Thymus (tissue), 11 donors: ENCODE measurements around the gene RBM10. TPM values are rescaled to one million over a fixed set of nuclear protein-coding genes. Genes with fewer than 3 reads are reported as not detected.

ENCODE experiments used
- DNase-seq, 9 donors: peaks; one replicate each; pipeline ENCODE4 v3.0.0-alpha.2; 2013; ENCODE audit warnings: low spot score in 9 of 9, low read depth in 6 of 9, missing footprints in 1 of 9
- H3K27ac ChIP-seq, 2 donors: one replicate each; pipeline ENCODE4 v1.5.1; 2013; ENCODE audit warnings: control low read depth in 1 of 2, low read depth in 1 of 2, low read length in 1 of 2, mild to moderate bottlenecking in 1 of 2, moderate library complexity in 1 of 2
- H3K27me3 ChIP-seq, 2 donors: one replicate each; pipeline ENCODE4 v1.5.1; 2013; ENCODE audit warnings: low read length in 1 of 2; ENCODE audit not compliant: control insufficient read depth in 2 of 2, insufficient read depth in 1 of 2
- H3K36me3 ChIP-seq, 2 donors: one replicate each; pipeline ENCODE4 v1.5.1; 2013; ENCODE audit warnings: low read length in 1 of 2, mild to moderate bottlenecking in 1 of 2, moderate library complexity in 1 of 2; ENCODE audit not compliant: control insufficient read depth in 2 of 2, insufficient read depth in 2 of 2
- H3K4me1 ChIP-seq, 2 donors: one replicate each; pipeline ENCODE4 v1.5.1; 2013; ENCODE audit warnings: low read length in 2 of 2; ENCODE audit not compliant: control insufficient read depth in 2 of 2, insufficient read depth in 2 of 2
- H3K4me3 ChIP-seq, 2 donors: one replicate each; pipeline ENCODE4 v1.5.1; 2013; ENCODE audit warnings: low read length in 2 of 2, control low read depth in 1 of 2, mild to moderate bottlenecking in 1 of 2
- H3K9me3 ChIP-seq, 2 donors: one replicate each; pipeline ENCODE4 v1.5.1; 2013; ENCODE audit warnings: low read length in 1 of 2, mild to moderate bottlenecking in 1 of 2; ENCODE audit not compliant: control insufficient read depth in 2 of 2, insufficient read depth in 1 of 2
- WGBS: extraction: QIAGEN DNeasy Blood & Tissue Kit; methylation state at CpG from one replicate; pipeline ENCODE4 v1.1.7; 2013; 5-methylcytosine and 5-hydroxymethylcytosine counted together
- polyA plus RNA-seq: library from polyadenylated mRNA; stranded (reverse); fragments of 200-250 nt; gene quantifications from one replicate; pipeline ENCODE4 v1.2.3, GENCODE V29; 2013
- total RNA-seq: library from RNA; stranded (reverse); fragments of 120-200 nt; gene quantifications from one replicate; pipeline ENCODE4 v1.2.4, GENCODE V29; 2013
- donor health status: healthy.

RBM10 gene
- total and polyA plus RNA-seq, 2 donors, result 31.2 to 31.9 TPM

- H3K27ac ChIP-seq, result no peak overlapping the region
- DNase-seq, result no peak
- peaks cover 5 to 13% of the 10 kb centered on the region in 2 donors for H3K36me3 ChIP-seq
- no peak overlapping the region for H3K4me3 ChIP-seq
- peaks cover 0 to 5% of the 10 kb centered on the region in 2 donors for H3K9me3 ChIP-seq
- WGBS, result 98% methylated on average over 5 of the region's 5 CpGs
- H3K27me3 ChIP-seq, result no peaks in the 10 kb centered on the region
- H3K4me1 ChIP-seq, result no peaks in the 10 kb centered on the region
These were observed 18.0 kb downstream of the RBM10 start for GRCh38 chrX:47162927-47163583.

GRCh38 chrX:47164420-47164819 lies 19.4 kb downstream of the RBM10 start:
- Histone ChIP-seq H3K27ac (no peak overlapping the region), H3K4me3 (no peak overlapping the region), H3K36me3 (peaks cover 11 to 13% of the 10 kb centered on the region in 2 donors), H3K4me1 (no peaks in the 10 kb centered on the region), H3K9me3 (no peaks in the 10 kb centered on the region), H3K27me3 (no peaks in the 10 kb centered on the region)
- WGBS, result 97% methylated on average over 3 of the region's 3 CpGs
- DNase-seq, result no peak

GRCh38 chrX:47166126-47166525 lies 21.1 kb downstream of the RBM10 start:
- WGBS, result 98% methylated on average over 5 of the region's 5 CpGs
- no peak overlapping the region for H3K4me3 ChIP-seq
- no peak overlapping the region for H3K27ac ChIP-seq
- H3K27me3 ChIP-seq, result no peaks in the 10 kb centered on the region
- no peak for DNase-seq
- H3K36me3 ChIP-seq, result peaks cover 25 to 30% of the 10 kb centered on the region in 2 donors
- H3K9me3 ChIP-seq, result no peaks in the 10 kb centered on the region
- H3K4me1 ChIP-seq, result no peaks in the 10 kb centered on the region

- WGBS, result 96% methylated on average over 6 of the region's 6 CpGs
- H3K9me3 ChIP-seq, result no peaks in the 10 kb centered on the region
- no peaks in the 10 kb centered on the region for H3K4me1 ChIP-seq
- H3K4me3 ChIP-seq, result no peak overlapping the region
- H3K36me3 ChIP-seq, result peaks cover 43 to 51% of the 10 kb centered on the region in 2 donors
- H3K27me3 ChIP-seq, result no peaks in the 10 kb centered on the region
- DNase-seq, result no peak
- no peak overlapping the region for H3K27ac ChIP-seq
These were observed 23.6 kb downstream of the RBM10 start for GRCh38 chrX:47168495-47169073.

GRCh38 chrX:47169273-47169672 lies 24.3 kb downstream of the RBM10 start:
- no peaks in the 10 kb centered on the region for H3K4me1 ChIP-seq
- no peaks in the 10 kb centered on the region for H3K9me3 ChIP-seq
- H3K27me3 ChIP-seq, result no peaks in the 10 kb centered on the region
- H3K27ac ChIP-seq, result no peak overlapping the region
- H3K36me3 ChIP-seq, result peaks cover 43 to 53% of the 10 kb centered on the region in 2 donors
- no peak for DNase-seq
- over 99% methylated on average over 19 of the region's 19 CpGs for WGBS
- H3K4me3 ChIP-seq, result no peak overlapping the region

GRCh38 chrX:47169726-47170515 lies 24.9 kb downstream of the RBM10 start:
- Histone ChIP-seq H3K27ac (no peak overlapping the region), H3K9me3 (no peaks in the 10 kb centered on the region), H3K36me3 (peaks cover 47 to 53% of the 10 kb centered on the region in 2 donors), H3K4me3 (no peak overlapping the region), H3K27me3 (no peaks in the 10 kb centered on the region), H3K4me1 (no peaks in the 10 kb centered on the region)
- DNase-seq, result no peak
- 95% methylated on average over 13 of the region's 13 CpGs for WGBS

GRCh38 chrX:47170861-47171692 lies 26.1 kb downstream of the RBM10 start:
- 98% methylated on average over 34 of the region's 34 CpGs for WGBS
- Histone ChIP-seq H3K9me3 (no peaks in the 10 kb centered on the region), H3K27ac (no peak overlapping the region), H3K27me3 (no peaks in the 10 kb centered on the region), H3K36me3 (peaks cover 52 to 56% of the 10 kb centered on the region in 2 donors), H3K4me3 (no peak overlapping the region), H3K4me1 (no peaks in the 10 kb centered on the region)
- DNase-seq, result no peak

GRCh38 chrX:47171996-47172395 lies 27.0 kb downstream of the RBM10 start:
- H3K4me1 ChIP-seq, result no peaks in the 10 kb centered on the region
- peak overlapping the region in 1 of 2 donors; percentile 31 for H3K27ac ChIP-seq
- 100% methylated on average over 2 of the region's 2 CpGs for WGBS
- H3K27me3 ChIP-seq, result no peaks in the 10 kb centered on the region
- no peak overlapping the region for H3K4me3 ChIP-seq
- peaks cover 59 to 64% of the 10 kb centered on the region in 2 donors for H3K36me3 ChIP-seq
- H3K9me3 ChIP-seq, result no peaks in the 10 kb centered on the region
- no peak for DNase-seq
